Measurements from ENCODE around the gene VWC2. TPM values are rescaled to one million over a fixed set of nuclear protein-coding genes. Genes with fewer than 3 reads are reported as not detected.

Gene VWC2
- total RNA-seq, 2 experiments from 2014 or later: not detected

DNA sequence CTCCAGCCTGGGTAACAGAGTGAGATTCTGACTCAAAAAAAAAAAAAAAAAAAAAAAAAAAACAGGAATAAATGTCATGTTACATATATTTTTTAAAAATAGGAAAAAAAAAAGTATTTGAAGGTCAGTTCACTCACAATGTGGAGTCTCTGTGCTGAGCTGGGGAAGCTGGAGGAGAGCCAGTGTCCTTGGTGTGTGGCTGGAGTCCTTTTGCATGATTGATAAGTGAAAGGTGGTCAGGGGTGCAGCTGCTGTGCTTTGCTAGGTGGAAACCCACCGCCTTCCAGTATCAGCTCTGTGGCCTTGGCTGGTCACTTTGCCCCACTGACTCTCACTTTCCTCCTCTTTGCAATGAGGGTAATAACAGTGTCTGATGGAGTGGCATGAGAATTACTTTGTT is 101.9 kb downstream of the VWC2 start:
- Histone ChIP-seq H3K27ac (ENCODE audit: low read depth in 1 of 2, low read length in 2 of 2) (no peak overlapping the region), H3K36me3 (ENCODE audit: insufficient read depth, low read length) (no peaks in the 10 kb centered on the region), H3K27me3 (ENCODE audit: control insufficient read depth in 1 of 2, insufficient read depth in 2 of 2, low read length in 2 of 2) (no peaks in the 10 kb centered on the region), H3K9me3 (ENCODE audit: control insufficient read depth in 1 of 2, insufficient read depth in 1 of 2, low read length in 2 of 2) (no peaks in the 10 kb centered on the region), H3K4me1 (ENCODE audit: insufficient read depth, low read length) (no peaks in the 10 kb centered on the region), H3K4me3 (ENCODE audit: low read length) (no peak overlapping the region)
- H3K27me3 Mint-ChIP-seq: peaks cover 5% of the 10 kb centered on the region
- no peaks in the 10 kb centered on the region for H3K36me3 Mint-ChIP-seq (ENCODE audit: low read depth)
- CTCF ChIA-PET: interaction anchor here (0.8 kb wide), 1 partner anchor 14 kb away, joined by 3 read pairs; no protein-coding TSS in a partner anchor
- intact Hi-C loops (cut with DNase I, micrococcal nuclease): no loop called here
- no peak overlapping the region for H3K4me3 Mint-ChIP-seq
- TF ChIP-seq CTCF (IDR thresholded peaks at IDR 0.05): no peak
- no peak for ATAC-seq (ENCODE audit: poor library complexity)
- DNase-seq: no peak
- H3K4me1 Mint-ChIP-seq (ENCODE audit: low read depth): no peaks in the 10 kb centered on the region
- POLR2A ChIA-PET: no interaction called here
- H3K9me3 Mint-ChIP-seq: no peaks in the 10 kb centered on the region
- H3K27ac Mint-ChIP-seq: no peak overlapping the region

DNA sequence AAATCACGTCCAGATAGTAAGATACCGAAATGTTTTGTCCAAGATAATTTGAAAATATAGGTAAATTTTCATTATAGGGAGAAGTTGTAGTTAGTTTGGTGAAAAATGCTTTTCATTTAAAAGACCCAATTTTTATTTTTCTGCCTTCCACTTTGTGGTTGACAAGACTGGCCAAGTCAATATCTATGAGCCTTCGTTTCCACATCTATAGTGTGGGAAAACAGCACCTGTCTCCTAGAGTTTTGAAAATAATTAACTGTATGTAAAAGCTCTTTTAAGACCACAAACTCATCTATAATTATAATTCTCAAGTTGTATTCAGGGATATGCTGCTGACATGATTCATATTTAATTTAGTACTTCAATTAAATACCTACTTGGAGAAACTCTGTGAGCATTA is 102.8 kb downstream of the VWC2 start:
- no peaks in the 10 kb centered on the region for H3K9me3 Mint-ChIP-seq
- CTCF ChIA-PET: no interaction called here
- no peaks in the 10 kb centered on the region for H3K4me1 Mint-ChIP-seq (ENCODE audit: low read depth)
- peaks cover 3% of the 10 kb centered on the region for H3K27me3 Mint-ChIP-seq
- Histone ChIP-seq H3K27me3 (ENCODE audit: control insufficient read depth in 1 of 2, insufficient read depth in 2 of 2, low read length in 2 of 2) (no peaks in the 10 kb centered on the region), H3K9me3 (ENCODE audit: control insufficient read depth in 1 of 2, insufficient read depth in 1 of 2, low read length in 2 of 2) (no peaks in the 10 kb centered on the region), H3K4me3 (ENCODE audit: low read length) (no peak overlapping the region), H3K4me1 (ENCODE audit: insufficient read depth, low read length) (no peaks in the 10 kb centered on the region), H3K36me3 (ENCODE audit: insufficient read depth, low read length) (no peaks in the 10 kb centered on the region), H3K27ac (ENCODE audit: low read depth in 1 of 2, low read length in 2 of 2) (no peak overlapping the region)
- intact Hi-C loops (cut with DNase I, micrococcal nuclease): no loop called here
- TF ChIP-seq CTCF (IDR thresholded peaks at IDR 0.05): no peak
- H3K27ac Mint-ChIP-seq: no peak overlapping the region
- DNase-seq (no peak), ATAC-seq (ENCODE audit: poor library complexity) (no peak)
- POLR2A ChIA-PET: no interaction called here
- no peak overlapping the region for H3K4me3 Mint-ChIP-seq
- H3K36me3 Mint-ChIP-seq (ENCODE audit: low read depth): no peaks in the 10 kb centered on the region

DNA sequence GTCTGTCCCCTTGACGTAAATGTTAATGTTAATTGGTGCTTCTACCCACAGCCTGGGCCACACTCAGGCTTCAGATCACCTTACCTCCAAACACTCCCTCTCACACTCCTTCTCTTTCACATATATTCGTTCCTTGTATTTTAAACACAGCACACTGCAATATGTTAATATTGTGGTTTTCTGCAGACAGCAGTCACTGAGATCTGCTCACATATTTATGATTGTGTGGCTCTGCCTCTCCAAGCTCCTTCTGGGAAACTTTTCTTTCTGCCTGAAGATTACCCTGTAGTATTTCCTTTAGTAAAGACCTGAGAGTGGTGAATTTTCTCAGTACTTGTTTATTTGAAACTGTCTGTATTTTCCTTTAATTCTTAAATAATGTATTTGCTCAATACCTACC is 104.7 kb downstream of the VWC2 start:
- H3K27ac Mint-ChIP-seq: no peak overlapping the region
- intact Hi-C loops (cut with DNase I, micrococcal nuclease): no loop called here
- H3K27me3 Mint-ChIP-seq: peaks cover 5% of the 10 kb centered on the region
- POLR2A ChIA-PET: no interaction called here
- ATAC-seq (ENCODE audit: poor library complexity) (no peak), DNase-seq (no peak)
- Histone ChIP-seq H3K27me3 (ENCODE audit: control insufficient read depth in 1 of 2, insufficient read depth in 2 of 2, low read length in 2 of 2) (peaks cover 0 to 3% of the 10 kb centered on the region in 2 experiments), H3K36me3 (ENCODE audit: insufficient read depth, low read length) (no peaks in the 10 kb centered on the region), H3K4me3 (ENCODE audit: low read length) (no peak overlapping the region), H3K4me1 (ENCODE audit: insufficient read depth, low read length) (no peaks in the 10 kb centered on the region), H3K9me3 (ENCODE audit: control insufficient read depth in 1 of 2, insufficient read depth in 1 of 2, low read length in 2 of 2) (no peaks in the 10 kb centered on the region), H3K27ac (ENCODE audit: low read depth in 1 of 2, low read length in 2 of 2) (no peak overlapping the region)
- no peaks in the 10 kb centered on the region for H3K36me3 Mint-ChIP-seq (ENCODE audit: low read depth)
- H3K4me1 Mint-ChIP-seq (ENCODE audit: low read depth): no peaks in the 10 kb centered on the region
- H3K9me3 Mint-ChIP-seq: no peaks in the 10 kb centered on the region
- TF ChIP-seq CTCF (IDR thresholded peaks at IDR 0.05): no peak
- CTCF ChIA-PET: no interaction called here
- H3K4me3 Mint-ChIP-seq: no peak overlapping the region
